Caki2 (cell line): Measurements from ENCODE around the gene ZSCAN10. TPM values are rescaled to one million over a fixed set of nuclear protein-coding genes. Genes with fewer than 3 reads are reported as not detected.
A peak's percentile ranks its signal among the peaks of the same experiment; 100 is the strongest.

ENCODE experiments used
- DNase-seq: peaks from one replicate; pipeline ENCODE4 v3.0.0-alpha.2; 2015; ENCODE audit warnings: low read depth
- in situ Hi-C: cut with HindIII; loops from 2 replicates; pipeline ENCODE4 v1.10.0; 2016; ENCODE audit warnings: low sequenced_read_pairs, low pct_unique_long_range_greater_than_20kb, mixed read lengths
- total RNA-seq: library from RNA; depleted of rRNA; stranded (reverse); fragments of >200 nt; shearing (Covaris generic); gene quantifications from 2 replicates; pipeline ENCODE4 v1.2.3, GENCODE V29; 2014; ENCODE audit warnings: low replicate concordance

ZSCAN10 gene
- total RNA-seq, 1 experiment from 2014 or later, result not detected

- in situ Hi-C loops, result no loop called here
- DNase-seq, result no peak
These were observed 15.9 kb upstream of the ZSCAN10 start for GRCh38 chr16:3115003-3115402.

DNA sequence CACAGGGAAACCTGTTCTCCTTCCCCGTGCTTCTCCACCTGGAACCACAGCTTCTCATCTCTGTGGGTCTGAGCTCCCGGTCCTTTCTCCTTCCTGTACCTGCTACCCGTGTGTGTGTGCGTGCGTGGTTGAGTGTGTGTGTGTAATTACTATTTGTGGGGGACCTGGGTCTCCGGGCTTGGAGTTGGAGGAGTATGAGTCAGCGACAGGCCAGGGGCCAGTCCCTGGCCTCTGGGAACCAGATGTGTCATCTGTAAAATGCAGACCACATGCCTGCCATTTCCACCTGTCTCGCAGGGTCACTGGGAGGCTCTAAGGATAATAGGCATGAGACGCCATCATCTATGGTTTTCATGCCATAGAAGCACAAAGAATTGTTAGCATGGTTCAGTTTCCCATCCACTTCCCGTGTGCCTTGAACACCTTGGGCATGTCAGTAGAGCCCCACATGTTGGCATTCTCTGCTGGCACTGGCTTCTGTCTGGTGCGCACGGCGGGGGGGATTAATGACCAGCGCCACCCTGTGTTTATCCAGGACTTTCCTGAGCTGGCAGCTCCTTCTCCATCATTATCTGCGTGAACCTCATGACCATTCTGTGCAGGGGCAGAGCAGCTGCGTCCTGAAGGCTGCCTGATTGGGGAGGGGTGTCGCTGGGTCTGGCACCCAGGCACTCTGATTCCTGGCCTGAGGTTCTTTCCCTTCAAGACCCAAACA is 14.8 kb upstream of the ZSCAN10 start:
- DNase-seq, result no peak
- in situ Hi-C loops, result no loop called here

DNA sequence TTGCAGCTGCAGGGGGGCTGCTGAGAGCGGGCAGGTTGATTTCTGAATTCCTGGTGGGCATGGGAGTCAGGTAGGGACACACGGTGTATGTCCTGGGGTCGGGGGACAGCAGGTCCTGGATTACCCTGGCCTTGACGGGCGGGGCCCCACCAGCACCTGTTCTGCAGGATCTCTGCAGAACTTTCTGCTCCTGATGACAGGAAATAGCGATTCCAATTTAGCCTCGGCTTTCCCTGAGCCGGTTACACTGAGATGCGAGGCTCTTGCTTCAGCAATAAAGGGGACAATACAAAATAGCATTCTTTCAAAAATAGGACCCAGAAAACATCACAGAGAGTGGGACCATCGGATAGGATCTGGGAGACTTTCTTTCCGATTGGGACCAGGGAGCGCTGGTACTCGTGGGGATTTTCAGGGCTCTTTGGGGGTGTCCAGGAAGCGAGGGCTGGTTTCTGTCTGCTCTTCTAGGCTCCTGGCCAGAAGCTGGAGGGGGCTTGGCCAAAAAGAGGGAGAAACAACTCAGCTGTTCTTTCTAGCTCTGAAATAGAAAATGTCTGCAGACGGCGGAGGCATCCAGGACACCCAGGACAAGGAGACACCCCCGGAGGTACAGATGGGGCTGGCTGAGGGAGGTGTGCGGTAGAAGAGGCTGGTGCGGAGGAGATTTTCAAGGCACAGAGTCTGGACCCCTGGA is 13.9 kb upstream of the ZSCAN10 start:
- in situ Hi-C loops, result no loop called here
- no peak for DNase-seq

- peak; percentile 78 for DNase-seq
- in situ Hi-C loops, result no loop called here
These were observed 13.2 kb upstream of the ZSCAN10 start, which contains the start of gene ZNF205 for GRCh38 chr16:3112058-3112880. TSS of gene ZNF205 (plus strand) at chr16:3112586. CDS start at chr16:3113431, 845 bp downstream.

DNA sequence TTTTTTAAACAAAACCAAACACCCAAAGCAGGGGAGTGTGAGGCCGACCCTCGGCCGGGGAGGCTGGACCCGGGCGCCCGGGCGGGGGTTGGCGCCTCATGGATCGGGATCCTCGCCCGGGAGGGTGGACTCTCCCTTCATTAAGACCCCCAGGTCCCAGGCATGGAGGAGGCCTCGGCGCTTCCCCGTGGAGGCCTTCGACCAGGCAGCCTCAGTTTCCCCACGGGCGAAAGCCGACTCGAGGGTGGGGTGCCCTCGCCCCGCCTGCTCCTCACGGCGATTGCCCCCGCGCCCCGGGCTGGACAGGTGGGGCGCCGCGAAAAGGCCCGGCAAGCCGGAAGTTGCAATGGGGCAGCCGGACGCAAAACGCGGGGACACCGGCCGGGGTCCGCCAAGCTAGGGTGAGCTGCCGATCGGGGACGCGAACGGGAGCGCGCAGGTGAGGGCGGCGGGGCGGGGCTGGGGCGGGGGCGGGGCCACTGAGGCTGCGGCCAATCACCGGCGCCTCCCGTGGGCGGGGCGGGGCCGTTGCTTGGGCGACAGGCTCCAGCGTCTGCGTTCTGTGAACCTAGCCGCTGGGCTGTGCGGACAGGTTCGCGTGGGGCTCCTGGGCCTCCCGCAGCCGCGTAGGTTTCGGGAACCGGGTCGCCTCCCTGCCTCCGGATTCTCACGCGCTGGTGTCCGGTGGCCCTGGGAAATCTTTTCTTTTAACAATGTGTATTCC is 7.3 kb upstream of the ZSCAN10 start:
- peak; percentile 82 for DNase-seq
- in situ Hi-C loops, result no loop called here

DNA sequence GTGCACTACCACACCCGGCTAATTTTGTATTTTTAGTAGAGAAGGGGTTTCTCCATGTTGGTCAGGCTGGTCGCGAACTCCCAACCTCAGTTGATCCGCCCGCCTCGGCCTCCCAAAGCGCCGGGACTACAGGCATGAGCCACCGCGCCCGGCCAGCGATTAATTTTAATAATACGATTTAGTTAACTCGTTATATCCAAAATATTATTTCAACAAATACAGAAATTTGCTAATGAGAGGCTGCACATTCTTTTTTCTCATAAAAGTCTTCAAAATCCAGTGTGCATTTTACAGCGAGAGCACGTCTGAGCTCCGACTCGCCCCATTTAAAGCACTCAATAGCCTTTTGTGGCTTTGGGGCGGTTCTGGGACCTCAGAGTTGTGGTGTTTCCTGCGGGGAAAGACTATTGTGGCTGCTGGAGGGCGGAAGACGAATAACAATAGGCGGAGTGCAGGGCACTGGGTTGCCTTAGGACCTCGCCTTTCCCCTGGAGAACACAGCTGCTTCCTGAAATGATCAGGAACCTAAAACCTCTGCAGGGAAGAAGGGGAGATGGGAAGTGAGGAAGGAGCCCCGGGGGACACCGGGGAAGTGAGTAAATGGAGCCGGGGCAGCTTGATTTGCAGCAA is 2.9 kb upstream of the ZSCAN10 start:
- in situ Hi-C loops, result no loop called here
- no peak for DNase-seq

DNA sequence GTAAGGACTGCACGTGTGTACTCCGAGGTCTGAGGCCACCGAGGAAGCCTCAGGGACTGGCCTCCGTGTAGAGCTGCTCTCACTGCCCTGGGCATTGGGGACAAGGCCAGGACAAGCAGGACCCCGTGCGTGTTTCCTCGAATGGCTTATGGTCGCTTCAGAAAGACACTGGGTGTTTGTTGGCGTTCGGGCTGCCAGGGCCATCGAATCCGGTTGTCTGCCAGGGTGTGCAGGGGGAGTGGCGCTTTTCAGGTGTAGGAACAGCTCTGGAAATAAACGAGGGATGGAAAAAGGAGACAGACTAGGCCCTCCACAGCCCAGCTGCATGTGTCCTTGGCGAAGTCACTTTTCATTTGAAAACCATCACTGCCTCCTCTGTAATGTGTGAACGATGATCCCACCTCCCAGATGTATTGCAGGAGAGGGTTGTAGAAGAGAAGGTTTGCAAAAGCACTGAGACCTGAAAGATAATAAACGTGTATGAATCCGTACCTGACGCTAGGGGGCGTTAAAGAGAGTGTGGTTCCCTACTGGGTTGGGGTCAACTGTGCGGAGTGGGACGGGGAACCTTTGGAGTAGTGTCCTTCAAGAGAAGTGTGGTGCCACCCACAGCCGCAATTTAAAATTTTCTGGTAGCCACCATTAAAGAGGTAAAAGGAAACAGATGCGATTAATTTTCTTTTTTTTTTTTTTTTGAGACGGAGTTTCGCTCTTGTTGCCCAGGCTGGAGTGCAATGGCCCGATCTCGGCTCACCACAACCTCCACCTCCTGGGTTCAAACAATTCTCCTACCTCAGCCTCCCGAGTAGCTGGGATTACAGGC is 2.1 kb upstream of the ZSCAN10 start:
- in situ Hi-C loops, result no loop called here
- peak; percentile 31 for DNase-seq

- DNase-seq, result peak; percentile 86
- in situ Hi-C loops, result no loop called here
These were observed 822 bp upstream of the ZSCAN10 start for GRCh38 chr16:3099732-3100499.

DNA sequence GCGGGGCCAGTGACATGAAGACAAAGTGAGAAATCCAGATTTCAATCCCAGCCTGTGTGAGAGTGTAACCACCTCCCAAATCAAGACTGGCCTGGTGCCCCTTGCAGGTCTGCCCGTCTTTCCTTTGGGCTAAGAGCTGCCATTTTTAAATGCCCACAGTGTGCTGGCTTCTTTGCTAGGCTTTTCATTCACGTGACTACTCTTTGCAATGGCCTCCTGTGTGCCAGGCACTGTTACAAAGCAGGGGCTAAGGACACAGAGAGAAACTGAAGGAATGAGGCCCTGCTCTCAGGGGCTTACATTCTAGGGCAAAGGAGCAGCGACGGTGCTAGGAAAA is 269 bp upstream of the ZSCAN10 start:
- in situ Hi-C loops, result no loop called here
- no peak for DNase-seq

GRCh38 chr16:3097266-3097665 is 1.8 kb downstream of the ZSCAN10 start:
- in situ Hi-C loops, result no loop called here
- no peak for DNase-seq

DNA sequence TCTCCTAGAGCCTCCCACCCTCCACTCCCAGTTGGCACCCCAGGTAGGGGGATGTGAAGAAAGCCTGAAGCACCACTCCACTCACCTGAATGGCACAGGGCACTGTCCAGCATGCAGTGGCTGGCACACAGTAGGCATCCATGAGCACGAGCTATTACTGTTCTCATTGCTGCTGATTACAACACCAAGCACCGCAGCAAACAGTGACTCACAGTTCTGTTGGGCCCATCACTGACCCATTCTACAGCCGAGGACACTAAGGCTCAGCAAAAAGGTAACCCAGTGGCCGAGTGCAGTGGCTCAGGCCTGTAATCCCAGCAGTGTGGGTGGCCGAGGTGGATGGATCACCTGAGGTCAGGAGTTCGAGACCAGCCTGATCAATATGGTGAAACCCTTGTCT is 2.7 kb downstream of the ZSCAN10 start:
- in situ Hi-C loops, result no loop called here
- DNase-seq, result no peak

- no peak for DNase-seq
- in situ Hi-C loops, result no loop called here
These were observed 3.2 kb downstream of the ZSCAN10 start for GRCh38 chr16:3095869-3096268.

DNA sequence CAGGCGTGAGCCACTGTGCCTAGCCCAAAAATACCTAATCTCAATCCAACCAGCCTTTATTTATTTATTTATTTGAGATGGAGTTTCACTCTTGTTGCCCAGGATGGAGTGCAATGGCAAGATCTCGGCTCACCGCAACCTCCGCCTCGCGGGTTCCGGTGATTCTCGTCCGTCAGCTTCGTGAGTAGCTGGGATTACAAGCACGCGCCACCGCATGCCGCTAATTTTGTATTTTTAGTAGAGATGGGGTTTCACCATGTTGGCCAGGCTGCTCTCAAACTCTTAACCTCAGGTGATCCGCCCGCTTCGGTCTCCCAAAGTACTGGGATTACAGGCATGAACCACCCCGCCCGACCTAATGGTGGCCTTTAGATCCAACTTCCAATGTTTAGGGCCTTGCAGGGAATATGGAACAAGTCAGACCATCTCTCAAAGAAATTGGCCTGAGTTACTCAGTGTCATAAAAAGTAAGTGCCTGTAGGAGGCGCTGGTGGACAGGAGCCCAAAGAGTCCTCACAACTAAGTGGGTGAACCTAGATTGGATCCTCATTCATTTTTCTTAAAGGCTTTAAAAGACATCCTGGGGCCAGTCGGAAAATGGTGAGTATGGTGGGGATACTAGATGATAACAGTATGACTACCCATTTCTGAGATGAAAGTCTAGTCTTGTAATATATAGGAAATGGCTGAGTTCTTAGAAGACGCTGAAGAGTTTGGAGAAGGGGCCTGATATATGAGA is 4.6 kb downstream of the ZSCAN10 start:
- no peak for DNase-seq
- in situ Hi-C loops, result no loop called here

DNA sequence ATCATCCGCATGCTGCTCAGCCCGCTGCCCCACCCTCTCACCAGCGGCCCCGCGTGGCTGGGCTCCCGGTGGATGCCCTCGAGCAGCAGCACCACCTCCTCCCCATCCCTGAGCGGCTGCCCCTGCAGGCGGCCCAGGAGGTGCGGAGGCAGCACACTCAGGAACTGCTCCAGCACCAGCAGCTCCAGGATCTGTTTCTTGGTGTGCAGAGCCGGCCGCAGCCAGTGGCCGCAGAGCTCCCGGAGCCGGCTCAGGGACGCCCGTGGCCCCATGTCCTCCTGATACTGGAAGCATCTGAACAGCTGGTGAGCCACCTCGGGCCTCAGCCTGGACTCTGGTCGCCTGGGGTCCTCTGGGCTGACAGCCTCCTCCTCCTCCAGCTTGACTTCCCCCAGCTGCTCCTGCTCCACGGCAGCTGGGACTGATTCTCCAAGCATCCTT is 6.6 kb downstream of the ZSCAN10 start:
- in situ Hi-C loops, result no loop called here
- no peak for DNase-seq

- in situ Hi-C loops, result no loop called here
- no peak for DNase-seq
These were observed 7.5 kb downstream of the ZSCAN10 start for GRCh38 chr16:3091551-3091950.
